HUDEP-2 (cell line): ENCODE data around the gene CDK6.
"Not testable (repeated sequence)": the region's sequence is repeated elsewhere in the genome, so short reads cannot be mapped to it uniquely, and the experiment has no call there.

ENCODE experiments used
- DNase-seq, 76 experiments: peaks; one replicate each; lab custom pipeline; 2025; ENCODE audit not compliant: unreplicated experiment in 76 of 76; lab: John Stamatoyannopoulos, UW

The CDK6 gene

GRCh38 chr7:92765725-92766124 lies 70.6 kb downstream of the CDK6 start:
- DNase-seq = no peak

GRCh38 chr7:92763636-92764423 lies 72.5 kb downstream of the CDK6 start:
- DNase-seq = peak in 2 of 76 experiments; percentile 17 to 43

- no peak for DNase-seq
These were observed 73.5 kb downstream of the CDK6 start for GRCh38 chr7:92762851-92763250.

- no peak for DNase-seq
These were observed 74.8 kb downstream of the CDK6 start for GRCh38 chr7:92761391-92762097.

- DNase-seq = no peak
These were observed 77.5 kb downstream of the CDK6 start for GRCh38 chr7:92758796-92759431.

GRCh38 chr7:92757311-92757910 lies 79.0 kb downstream of the CDK6 start:
- not testable (repeated sequence) for DNase-seq

- DNase-seq = no peak
These were observed 80.7 kb downstream of the CDK6 start for GRCh38 chr7:92755680-92756079.

GRCh38 chr7:92754919-92755581 lies 81.3 kb downstream of the CDK6 start:
- no peak for DNase-seq

GRCh38 chr7:92753614-92754013 lies 82.8 kb downstream of the CDK6 start:
- no peak for DNase-seq

GRCh38 chr7:92751902-92752901 lies 84.2 kb downstream of the CDK6 start:
- no peak for DNase-seq

- no peak for DNase-seq
These were observed 85.4 kb downstream of the CDK6 start for GRCh38 chr7:92750946-92751345.

- DNase-seq = no peak
These were observed 85.9 kb downstream of the CDK6 start for GRCh38 chr7:92750447-92750839.

GRCh38 chr7:92749832-92750446 lies 86.4 kb downstream of the CDK6 start:
- DNase-seq = no peak

- DNase-seq = no peak
These were observed 87.0 kb downstream of the CDK6 start for GRCh38 chr7:92749327-92749755.

GRCh38 chr7:92748495-92748894 lies 87.9 kb downstream of the CDK6 start:
- DNase-seq = no peak

GRCh38 chr7:92747041-92747835 lies 89.1 kb downstream of the CDK6 start:
- DNase-seq = no peak

GRCh38 chr7:92745241-92745640 lies 91.1 kb downstream of the CDK6 start:
- no peak for DNase-seq

- not testable (repeated sequence) for DNase-seq
These were observed 92.2 kb downstream of the CDK6 start for GRCh38 chr7:92744180-92744579.
